NCI-H226 (cell line): ENCODE data around the gene TNIP1.

Experiments
- DNase-seq: peaks from one replicate; pipeline ENCODE4 v3.0.0-alpha.2; 2015

The TNIP1 gene

GRCh38 chr5:151018846-151019245, 62.0 kb downstream of the TNIP1 start:
- DNase-seq = no peak

GRCh38 chr5:151017897-151018296, 62.9 kb downstream of the TNIP1 start:
- DNase-seq = no peak

GRCh38 chr5:151016700-151017099, 64.1 kb downstream of the TNIP1 start:
- DNase-seq = no peak

GRCh38 chr5:151015974-151016587, 64.8 kb downstream of the TNIP1 start:
- no peak for DNase-seq

GRCh38 chr5:151014680-151015343, 66.0 kb downstream of the TNIP1 start:
- DNase-seq = no peak

- DNase-seq = no peak
Observed at GRCh38 chr5:151012862-151013261, 68.0 kb downstream of the TNIP1 start.

- DNase-seq = no peak
Observed at GRCh38 chr5:151008906-151009305, 71.9 kb downstream of the TNIP1 start.

GRCh38 chr5:151008210-151008491, 72.7 kb downstream of the TNIP1 start:
- no peak for DNase-seq

- DNase-seq = no peak
Observed at GRCh38 chr5:151007430-151008209, 73.2 kb downstream of the TNIP1 start.

- no peak for DNase-seq
Observed at GRCh38 chr5:151006704-151007334, 74.0 kb downstream of the TNIP1 start.

GRCh38 chr5:151005950-151006576, 74.8 kb downstream of the TNIP1 start:
- DNase-seq = no peak

- DNase-seq = no peak
Observed at GRCh38 chr5:151005187-151005949, 75.5 kb downstream of the TNIP1 start.

GRCh38 chr5:151004499-151004898, 76.3 kb downstream of the TNIP1 start:
- DNase-seq = no peak

GRCh38 chr5:151003503-151003860, 77.4 kb downstream of the TNIP1 start:
- no peak for DNase-seq

GRCh38 chr5:151002681-151003502, 77.9 kb downstream of the TNIP1 start:
- no peak for DNase-seq

- DNase-seq = no peak
Observed at GRCh38 chr5:151002250-151002649, 78.6 kb downstream of the TNIP1 start.

- DNase-seq = no peak
Observed at GRCh38 chr5:151001436-151001835, 79.4 kb downstream of the TNIP1 start.

GRCh38 chr5:150999704-151000442, 81.0 kb downstream of the TNIP1 start:
- no peak for DNase-seq

- no peak for DNase-seq
Observed at GRCh38 chr5:150993826-150994412, 86.9 kb downstream of the TNIP1 start.

- DNase-seq = no peak
Observed at GRCh38 chr5:150993422-150993821, 87.4 kb downstream of the TNIP1 start.

GRCh38 chr5:150992705-150993104, 88.1 kb downstream of the TNIP1 start:
- DNase-seq = no peak
